Activated B cell treated with CpG ODN at 0.5 μM for 24 hours (primary cell): ENCODE data around the gene AKT3. TPM values are rescaled to one million over a fixed set of nuclear protein-coding genes. Genes with fewer than 3 reads are reported as not detected.

Experiments
- ATAC-seq: fragments of 200-7000 bp; cut with Tn5 transposase; one replicate; pipeline ENCODE4 v1.10.0; 2021; ENCODE audit warnings: low read depth, mild to moderate bottlenecking, moderate library complexity
- CTCF ChIA-PET: fragments of 350-600 bp; sonication (Branson Sonifier 250); formaldehyde crosslinking; loops from one replicate; lab custom pipeline; 2021; ENCODE audit warnings: antibody characterized with exemption; lab: Charles Lee
- POLR2A ChIA-PET: fragments of 350-600 bp; sonication (Branson Sonifier 250); formaldehyde crosslinking; loops from one replicate; lab custom pipeline; 2021; ENCODE audit warnings: antibody characterized with exemption; lab: Charles Lee
- DNase-seq: peaks from one replicate; pipeline ENCODE4 v3.0.0; 2022
- H3K27ac Mint-ChIP-seq: one replicate; pipeline ENCODE4 v1.8.0; 2020; ENCODE audit warnings: mixed read lengths
- H3K27me3 Mint-ChIP-seq: one replicate; pipeline ENCODE4 v1.8.0; 2021; ENCODE audit warnings: mixed read lengths
- H3K36me3 Mint-ChIP-seq: one replicate; pipeline ENCODE4 v1.8.0; 2021; ENCODE audit warnings: low read depth, mixed read lengths
- H3K4me1 Mint-ChIP-seq: one replicate; pipeline ENCODE4 v1.8.0; 2021; ENCODE audit warnings: mixed read lengths
- H3K4me3 Mint-ChIP-seq: one replicate; pipeline ENCODE4 v1.8.0; 2020; ENCODE audit warnings: mild to moderate bottlenecking, mixed read lengths
- H3K9me3 Mint-ChIP-seq: one replicate; pipeline ENCODE4 v1.8.0; 2020; ENCODE audit warnings: mixed read lengths
- CTCF ChIP-seq: fragments of 200-600 bp; IDR thresholded peaks from one replicate; pipeline ENCODE4 v1.8.0; 2022; ENCODE audit warnings: antibody characterized with exemption, mild to moderate bottlenecking
- intact Hi-C: fragments of 100-400 bp; cut with micrococcal nuclease; formaldehyde crosslinking; loops from one replicate; pipeline ENCODE4 v1.15.1; 2024
- total RNA-seq: library from RNA; stranded (reverse); gene quantifications from 2 replicates; pipeline ENCODE4 v1.2.3, GENCODE V29; 2022

The AKT3 gene
- total RNA-seq, 1 donor from 2014 or later: 63.3 TPM

GRCh38 chr1:243587823-243588560 is 262.1 kb downstream of the AKT3 start:
- Mint-ChIP-seq H3K27me3 (no peaks in the 10 kb centered on the region), H3K9me3 (peaks cover 37% of the 10 kb centered on the region), H3K4me3 (no peak overlapping the region), H3K36me3 (peaks cover 59% of the 10 kb centered on the region), H3K27ac (no peak overlapping the region), H3K4me1 (peaks cover 17% of the 10 kb centered on the region)
- ChIA-PET CTCF (no interaction called here), POLR2A (no interaction called here)
- DNase-seq: no peak
- peak; percentile 42 for ATAC-seq
- intact Hi-C loops: no loop called here
- no peak for TF ChIP-seq CTCF

- DNase-seq: no peak
- no peak for ATAC-seq
- Mint-ChIP-seq H3K4me3 (no peak overlapping the region), H3K4me1 (peaks cover 17% of the 10 kb centered on the region), H3K9me3 (peaks cover 42% of the 10 kb centered on the region), H3K27me3 (no peaks in the 10 kb centered on the region), H3K36me3 (peaks cover 63% of the 10 kb centered on the region), H3K27ac (no peak overlapping the region)
- CTCF ChIA-PET: no interaction called here
- POLR2A ChIA-PET: no interaction called here
- intact Hi-C loops: no loop called here
- TF ChIP-seq CTCF: no peak
These were observed 262.8 kb downstream of the AKT3 start for GRCh38 chr1:243587285-243587684.

GRCh38 chr1:243585982-243586381 is 264.1 kb downstream of the AKT3 start:
- ChIA-PET CTCF (no interaction called here), POLR2A (no interaction called here)
- Mint-ChIP-seq H3K9me3 (peaks cover 42% of the 10 kb centered on the region), H3K4me1 (peaks cover 17% of the 10 kb centered on the region), H3K27me3 (no peaks in the 10 kb centered on the region), H3K4me3 (no peak overlapping the region), H3K27ac (no peak overlapping the region), H3K36me3 (peaks cover 63% of the 10 kb centered on the region)
- no peak for ATAC-seq
- TF ChIP-seq CTCF: no peak
- no peak for DNase-seq
- intact Hi-C loops: no loop called here

GRCh38 chr1:243582326-243582725 is 267.7 kb downstream of the AKT3 start:
- ChIA-PET POLR2A (no interaction called here), CTCF (no interaction called here)
- no peak overlapping the region for H3K27ac Mint-ChIP-seq
- no peak for TF ChIP-seq CTCF
- no peak overlapping the region for H3K4me3 Mint-ChIP-seq
- H3K4me1 Mint-ChIP-seq: no peaks in the 10 kb centered on the region
- DNase-seq: no peak
- intact Hi-C loops: no loop called here
- peaks cover 32% of the 10 kb centered on the region for H3K9me3 Mint-ChIP-seq
- H3K36me3 Mint-ChIP-seq: peaks cover 68% of the 10 kb centered on the region
- ATAC-seq: no peak
- H3K27me3 Mint-ChIP-seq: no peaks in the 10 kb centered on the region

GRCh38 chr1:243580984-243581383 is 269.1 kb downstream of the AKT3 start:
- DNase-seq: no peak
- TF ChIP-seq CTCF: no peak
- ChIA-PET POLR2A (no interaction called here), CTCF (no interaction called here)
- Mint-ChIP-seq H3K27me3 (no peaks in the 10 kb centered on the region), H3K27ac (no peak overlapping the region), H3K4me1 (no peaks in the 10 kb centered on the region), H3K36me3 (peaks cover 65% of the 10 kb centered on the region), H3K4me3 (no peak overlapping the region), H3K9me3 (peaks cover 41% of the 10 kb centered on the region)
- intact Hi-C loops: no loop called here
- ATAC-seq: no peak
